ENCODE measurements around the gene SLCO2B1.

The SLCO2B1 gene

DNA sequence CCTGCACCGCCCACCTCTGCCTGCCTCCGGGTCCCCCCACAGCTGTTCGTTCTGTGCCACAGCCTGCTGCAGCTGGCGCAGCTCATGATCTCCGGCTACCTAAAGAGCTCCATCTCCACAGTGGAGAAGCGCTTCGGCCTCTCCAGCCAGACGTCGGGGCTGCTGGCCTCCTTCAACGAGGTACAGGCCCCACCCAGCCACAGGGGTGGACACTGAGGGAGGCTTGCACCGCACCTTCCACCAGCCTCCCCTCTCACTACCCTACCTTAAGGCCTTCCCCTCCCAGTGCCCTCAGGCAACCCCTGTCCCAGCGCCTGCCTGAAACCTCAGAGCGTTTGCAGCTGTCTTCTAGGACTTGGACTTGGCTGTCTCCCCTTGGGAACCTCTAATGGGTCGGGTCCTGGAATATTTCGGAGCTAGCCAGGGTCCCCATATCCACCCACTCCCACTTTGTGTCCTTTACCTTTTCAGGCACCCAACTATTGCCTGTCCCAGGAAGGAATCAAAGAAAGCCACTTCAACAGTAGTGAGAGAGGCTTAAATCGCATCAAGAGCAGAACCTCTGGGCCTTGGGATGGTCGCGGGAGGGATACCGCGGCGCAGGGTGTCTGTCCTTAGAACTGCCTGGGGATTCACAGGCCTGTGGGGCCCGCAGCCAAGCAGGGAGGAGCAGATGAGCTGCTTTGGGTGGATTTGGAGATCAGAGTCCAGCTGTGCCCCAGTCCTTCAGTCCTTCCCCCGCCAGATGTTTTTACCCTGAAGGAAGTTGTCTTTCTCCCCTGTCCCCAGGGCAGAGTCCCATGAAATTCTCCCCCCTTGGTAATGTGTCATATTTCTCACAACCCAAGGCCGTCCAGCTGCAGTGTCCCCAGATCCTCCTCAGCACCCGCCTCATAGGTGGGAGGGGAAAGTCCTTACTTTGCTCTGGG, 13.3 kb downstream of the SLCO2B1 start:
- DNase-seq = no peak

DNA sequence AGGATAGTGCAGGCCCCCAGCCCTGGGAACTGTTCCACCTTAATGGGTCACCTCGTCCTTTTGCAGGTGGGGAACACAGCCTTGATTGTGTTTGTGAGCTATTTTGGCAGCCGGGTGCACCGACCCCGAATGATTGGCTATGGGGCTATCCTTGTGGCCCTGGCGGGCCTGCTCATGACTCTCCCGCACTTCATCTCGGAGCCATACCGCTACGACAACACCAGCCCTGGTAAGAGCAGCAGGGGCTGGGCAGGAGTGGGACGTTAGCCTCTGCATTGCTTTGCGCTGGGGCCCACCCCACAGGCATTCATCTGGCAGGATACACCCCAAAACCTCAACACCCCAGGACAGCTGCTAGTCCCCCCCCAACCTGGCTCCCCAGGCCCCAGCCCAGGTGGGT, 14.8 kb downstream of the SLCO2B1 start:
- no peak for DNase-seq

DNA sequence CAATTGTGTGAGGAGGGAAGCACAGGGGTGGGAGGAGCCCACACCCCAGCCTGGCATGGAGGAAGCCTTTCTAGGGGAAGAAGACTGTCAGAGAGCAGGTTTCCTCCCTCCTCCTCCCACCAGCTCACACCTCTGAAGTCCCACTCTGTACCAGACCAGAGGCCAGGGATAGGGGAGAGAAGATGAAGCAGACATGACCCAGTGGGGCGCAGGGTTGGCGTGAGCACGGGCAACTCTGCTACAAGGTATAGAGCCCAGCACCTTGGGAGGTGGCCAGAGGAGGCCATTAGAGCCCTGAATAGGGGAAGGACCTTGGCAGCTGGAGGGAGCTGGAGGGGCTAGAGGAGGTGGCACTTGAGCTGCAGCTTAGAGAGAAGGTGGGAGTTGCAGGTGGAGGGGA, 15.9 kb downstream of the SLCO2B1 start:
- DNase-seq = no peak

DNA sequence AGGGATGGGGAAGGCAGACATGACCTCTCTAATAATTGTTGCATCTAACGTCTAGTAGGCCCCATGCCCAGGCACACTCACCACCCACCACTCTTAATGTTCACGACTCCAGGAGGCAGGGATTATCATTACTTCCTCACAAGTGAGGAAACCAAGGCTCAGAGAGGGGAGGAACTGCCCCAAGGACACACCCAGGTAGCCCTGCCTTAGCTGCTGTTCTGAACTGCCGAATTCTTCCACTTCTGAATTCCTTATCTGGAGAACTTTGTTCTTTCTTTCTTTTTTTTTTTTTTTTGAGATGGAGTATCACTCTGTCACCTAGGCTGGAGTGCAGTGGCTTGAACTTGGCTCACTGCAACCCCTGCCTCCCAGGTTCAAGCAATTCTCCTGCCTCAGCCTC, 16.7 kb downstream of the SLCO2B1 start:
- DNase-seq = no peak

DNA sequence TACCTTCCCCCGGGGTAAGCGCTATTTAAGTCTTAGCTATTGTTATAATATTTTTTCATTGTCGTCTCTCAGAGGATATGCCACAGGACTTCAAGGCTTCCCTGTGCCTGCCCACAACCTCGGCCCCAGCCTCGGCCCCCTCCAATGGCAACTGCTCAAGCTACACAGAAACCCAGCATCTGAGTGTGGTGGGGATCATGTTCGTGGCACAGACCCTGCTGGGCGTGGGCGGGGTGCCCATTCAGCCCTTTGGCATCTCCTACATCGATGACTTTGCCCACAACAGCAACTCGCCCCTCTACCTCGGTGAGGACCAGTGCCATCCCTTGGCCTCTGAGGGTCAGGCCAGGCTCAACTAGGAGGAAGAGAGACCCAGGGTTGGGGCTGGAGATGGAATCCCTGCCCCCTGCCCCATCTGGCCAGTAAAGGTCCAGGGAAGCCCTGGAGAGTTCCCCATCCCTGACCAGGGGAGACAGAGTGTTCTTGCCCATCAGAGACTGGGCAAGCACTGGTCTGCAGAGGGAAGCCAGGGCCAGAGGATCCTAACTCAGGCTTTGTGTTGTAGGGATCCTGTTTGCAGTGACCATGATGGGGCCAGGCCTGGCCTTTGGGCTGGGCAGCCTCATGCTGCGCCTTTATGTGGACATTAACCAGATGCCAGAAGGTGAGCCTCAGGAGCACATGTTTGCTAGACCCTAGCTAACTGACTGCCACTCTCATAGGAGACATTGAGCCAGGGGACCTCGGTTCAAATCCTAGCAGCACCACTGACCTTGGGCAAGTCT, 18.4 kb downstream of the SLCO2B1 start:
- no peak for DNase-seq

DNA sequence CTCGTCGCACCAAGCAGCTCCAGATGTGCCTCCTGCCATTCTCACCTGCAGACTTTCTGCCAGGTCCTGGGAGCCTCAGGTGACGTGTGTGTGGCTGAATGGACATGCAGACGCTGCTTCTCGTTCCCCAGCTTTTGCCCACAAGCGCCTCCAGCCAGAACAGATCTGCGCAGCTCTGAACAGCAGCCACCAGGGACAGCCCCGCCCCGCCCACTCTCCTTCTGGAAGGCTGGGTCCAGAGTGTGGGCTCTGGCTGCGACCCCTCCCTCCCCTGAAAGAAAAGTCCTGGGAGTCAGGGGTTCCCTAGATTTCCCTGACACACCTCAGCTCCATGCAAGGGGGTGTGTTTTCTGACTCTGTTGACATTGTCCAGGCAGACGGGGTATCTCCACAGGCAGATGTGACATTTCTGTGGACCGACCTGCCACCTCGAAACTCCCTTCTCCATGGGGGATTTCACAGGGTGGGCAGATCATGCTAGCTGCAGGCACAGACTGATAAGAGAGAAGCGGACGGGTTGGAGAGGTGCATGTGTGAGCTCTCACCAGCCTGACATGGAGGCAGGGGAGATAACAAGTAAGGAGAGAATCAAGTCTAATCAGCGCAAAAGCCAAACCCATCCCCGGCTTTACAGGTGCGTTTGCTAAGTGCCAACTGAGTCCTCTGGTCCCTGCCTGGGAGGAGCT, 19.8 kb downstream of the SLCO2B1 start:
- DNase-seq = no peak

DNA sequence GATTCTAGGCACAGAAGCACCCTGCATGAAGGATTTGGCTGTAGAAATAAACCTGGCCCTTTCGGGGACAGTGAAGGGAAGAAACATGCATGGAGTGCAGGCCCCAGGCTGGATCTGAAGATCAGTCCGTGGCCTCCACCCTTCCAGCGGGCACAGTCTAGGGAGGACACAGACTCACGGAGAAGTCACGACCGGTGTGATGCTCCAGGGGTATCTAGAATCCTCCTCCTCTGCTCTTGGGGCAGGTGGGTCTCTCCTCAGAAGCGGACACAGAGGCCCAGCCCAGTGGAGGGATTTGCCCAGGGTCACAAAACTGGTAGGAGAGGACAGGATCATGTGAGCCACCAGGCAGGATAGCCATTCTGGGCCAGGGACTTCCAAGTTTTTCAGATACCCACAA, 22.4 kb downstream of the SLCO2B1 start:
- DNase-seq = no peak

DNA sequence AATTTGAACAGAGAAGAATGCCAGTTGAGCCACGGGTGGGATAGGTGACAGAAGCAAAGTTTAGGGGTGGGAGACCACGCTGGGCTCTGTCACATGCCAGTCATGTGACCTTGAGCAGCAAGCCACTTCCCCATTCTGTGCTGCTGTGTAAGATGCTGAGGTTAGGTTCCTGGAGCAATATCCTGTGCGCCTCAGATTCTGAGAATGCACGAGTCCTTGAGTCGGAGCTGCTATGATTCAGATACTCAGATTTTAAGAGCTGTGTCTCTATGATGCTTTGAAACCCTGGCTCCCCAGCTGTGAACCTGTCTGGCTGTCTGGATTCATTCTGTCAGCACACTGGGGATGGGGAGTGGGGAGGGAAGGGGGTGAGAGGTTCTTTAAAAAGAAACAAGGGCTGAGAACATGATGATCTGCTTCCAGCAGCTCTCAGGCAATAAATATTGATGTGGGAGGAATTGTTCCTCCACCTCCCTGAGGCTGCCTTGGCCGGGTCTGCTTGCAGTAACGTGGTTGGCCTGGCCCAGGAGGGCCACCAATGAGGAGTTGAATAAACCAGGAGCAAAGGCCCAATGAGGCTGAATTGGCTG, 24.0 kb downstream of the SLCO2B1 start:
- peak; percentile 45 for DNase-seq

DNA sequence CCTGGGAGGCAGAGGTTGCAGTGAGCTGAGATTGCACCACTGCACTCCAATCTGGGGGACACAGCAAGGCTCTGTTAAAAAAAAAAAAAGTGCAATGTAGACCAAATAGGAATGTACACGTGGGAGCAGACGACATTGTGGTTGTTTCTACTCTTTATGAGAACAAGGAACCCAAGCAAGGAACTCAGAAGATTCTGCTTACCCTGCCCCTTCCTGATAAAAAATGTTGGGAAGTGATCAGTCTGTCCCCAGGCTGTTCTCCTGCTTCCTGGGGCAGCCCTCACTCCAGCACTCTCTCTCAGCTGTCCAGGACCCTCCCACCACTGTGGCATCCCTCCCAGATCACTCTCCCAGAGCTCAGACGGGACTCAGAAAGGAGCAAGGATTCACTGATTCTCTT, 31.8 kb downstream of the SLCO2B1 start:
- no peak for DNase-seq

DNA sequence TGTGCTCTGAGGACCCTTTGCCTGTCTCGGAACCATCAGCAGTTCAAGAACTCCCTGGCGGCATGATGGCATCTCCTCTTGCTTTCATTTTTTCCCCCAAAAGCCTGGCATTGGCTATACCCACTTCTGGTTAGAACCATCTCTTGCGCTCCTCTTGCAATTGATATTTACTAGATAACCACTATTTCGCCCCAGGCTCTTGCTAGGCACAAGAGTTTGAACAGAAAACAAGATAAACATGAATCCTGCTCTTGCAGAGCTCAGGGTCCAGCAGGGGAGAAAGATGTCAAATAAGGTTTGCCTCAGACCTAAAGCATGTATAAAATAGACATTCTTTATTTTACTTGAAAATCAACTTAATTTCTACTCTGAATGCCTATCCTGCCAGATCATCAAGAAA, 33.1 kb downstream of the SLCO2B1 start:
- DNase-seq = no peak

DNA sequence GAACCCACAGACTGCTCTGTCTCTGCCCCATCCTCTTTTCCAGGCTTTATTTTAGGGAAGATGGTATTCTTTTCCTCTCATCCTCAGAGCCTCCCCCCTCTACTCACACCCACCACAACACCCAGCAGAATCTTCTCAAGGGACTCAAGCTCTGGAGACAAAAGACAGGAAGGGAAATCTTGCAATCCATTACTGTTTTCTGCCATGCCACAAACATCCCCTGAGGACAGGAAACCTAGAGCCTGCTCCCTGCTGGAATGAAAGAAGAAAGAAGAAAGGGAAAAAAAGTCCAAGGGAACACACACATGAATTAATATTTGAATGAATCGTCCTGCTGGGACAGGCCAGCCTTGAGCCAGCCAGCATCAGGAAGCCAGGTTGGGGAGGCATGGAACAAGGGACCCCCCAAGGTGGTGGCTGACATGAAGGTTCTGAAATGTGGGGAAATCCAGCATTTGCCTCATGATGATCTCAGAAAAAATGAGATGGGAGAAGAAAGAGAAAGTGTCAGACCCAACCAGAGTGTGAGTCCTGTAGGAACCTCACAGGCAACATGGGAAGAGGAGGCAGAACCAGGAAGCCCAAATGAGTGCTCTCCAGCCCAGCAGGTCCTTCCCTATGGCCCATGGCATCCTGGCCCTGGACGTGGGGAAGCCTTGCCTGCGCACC, 34.0 kb downstream of the SLCO2B1 start:
- no peak for DNase-seq

DNA sequence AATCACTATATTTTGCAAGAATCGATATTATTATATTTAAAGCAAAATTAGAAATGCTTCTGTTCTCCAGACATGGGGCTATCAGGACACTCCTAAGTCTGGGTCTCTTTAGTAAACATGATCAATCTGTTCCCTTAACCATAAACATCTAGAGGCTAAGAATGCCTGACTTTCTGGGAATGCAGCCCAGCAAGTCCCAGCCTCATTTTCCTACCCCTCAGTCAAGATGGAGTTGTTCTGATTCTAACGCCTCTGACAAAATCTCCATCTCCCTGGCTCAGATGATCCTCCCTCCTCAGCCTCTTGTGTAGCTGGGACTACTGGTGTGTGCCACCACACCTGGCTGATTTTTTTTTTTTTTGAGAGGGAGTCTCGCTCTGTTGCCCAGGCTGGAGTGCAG, 35.0 kb downstream of the SLCO2B1 start:
- no peak for DNase-seq

DNA sequence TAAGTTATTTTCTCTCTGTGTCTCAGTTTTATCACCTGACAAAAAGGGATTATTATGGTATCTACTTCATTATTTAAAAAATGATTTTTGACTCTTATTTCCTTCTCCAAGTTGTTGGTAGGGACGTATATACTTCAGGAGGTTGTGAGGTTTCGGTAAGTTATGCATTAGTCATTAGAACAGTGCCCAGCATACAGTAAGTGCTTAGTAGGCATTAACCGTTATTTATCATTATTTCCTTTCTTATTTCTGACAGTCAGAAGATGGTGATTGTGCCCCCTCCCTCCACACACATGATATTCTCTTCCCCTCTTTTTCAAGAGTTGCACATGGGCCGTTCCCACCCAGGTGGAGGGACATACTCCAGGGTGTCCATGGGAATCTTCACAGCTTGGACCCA, 36.1 kb downstream of the SLCO2B1 start:
- DNase-seq = no peak

DNA sequence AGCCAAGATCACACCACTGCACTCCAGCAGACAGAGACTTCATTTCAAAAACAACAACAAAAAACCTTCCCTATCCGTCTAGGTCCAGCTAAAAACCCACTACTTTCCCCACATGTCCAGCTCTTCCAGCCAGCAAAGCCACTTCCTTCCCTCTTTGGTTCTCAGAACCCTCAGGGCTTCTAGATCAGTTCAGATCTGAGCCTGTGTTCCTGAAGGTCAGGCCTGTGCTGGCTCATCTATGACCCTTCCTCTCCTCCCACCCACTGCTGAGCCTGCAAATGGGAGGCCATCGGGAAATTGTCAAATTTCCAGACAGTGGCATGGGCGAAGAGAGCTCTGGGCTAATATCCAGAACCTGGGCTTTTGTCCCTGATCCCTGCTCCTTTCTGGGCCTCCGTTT, 37.8 kb downstream of the SLCO2B1 start:
- no peak for DNase-seq

DNA sequence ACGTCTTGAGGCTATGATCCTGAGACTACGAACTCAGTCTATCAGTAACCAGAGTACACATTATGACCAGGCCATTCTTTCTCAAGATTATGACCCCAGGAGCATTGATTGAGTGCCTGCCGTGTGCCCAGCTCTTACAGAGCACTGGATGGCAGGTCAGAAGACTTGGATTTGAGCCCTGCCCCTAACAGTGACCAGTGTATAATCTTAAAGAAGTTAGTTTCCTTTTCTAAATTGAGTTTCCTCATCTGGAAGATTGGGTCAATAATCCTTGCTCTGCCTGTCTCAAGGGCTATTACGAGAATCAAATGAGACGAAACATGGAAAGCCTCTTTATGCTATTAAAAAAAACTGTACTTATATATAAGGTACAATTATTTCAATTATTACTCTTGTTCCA, 38.2 kb downstream of the SLCO2B1 start:
- DNase-seq = no peak

DNA sequence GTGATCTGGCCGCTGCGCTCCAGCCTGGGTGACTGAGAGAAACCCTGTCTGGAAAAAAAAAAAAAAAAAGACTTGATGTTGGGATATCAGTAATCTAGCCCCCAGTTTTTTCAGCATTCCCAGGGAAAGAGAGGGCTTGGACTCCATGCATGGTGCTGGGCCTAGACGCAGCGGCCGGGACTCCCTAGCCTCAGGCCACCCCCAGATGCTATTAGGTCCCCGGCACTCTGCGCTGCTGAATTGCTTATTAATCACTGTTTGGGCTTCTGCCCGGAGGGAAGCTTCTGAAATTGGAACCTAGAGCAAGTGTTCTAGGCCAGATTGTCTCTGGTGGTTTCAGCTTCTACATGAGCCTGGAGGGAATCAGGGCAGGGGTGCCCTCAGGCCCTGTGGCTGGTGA, 39.0 kb downstream of the SLCO2B1 start:
- DNase-seq = peak; percentile 48

DNA sequence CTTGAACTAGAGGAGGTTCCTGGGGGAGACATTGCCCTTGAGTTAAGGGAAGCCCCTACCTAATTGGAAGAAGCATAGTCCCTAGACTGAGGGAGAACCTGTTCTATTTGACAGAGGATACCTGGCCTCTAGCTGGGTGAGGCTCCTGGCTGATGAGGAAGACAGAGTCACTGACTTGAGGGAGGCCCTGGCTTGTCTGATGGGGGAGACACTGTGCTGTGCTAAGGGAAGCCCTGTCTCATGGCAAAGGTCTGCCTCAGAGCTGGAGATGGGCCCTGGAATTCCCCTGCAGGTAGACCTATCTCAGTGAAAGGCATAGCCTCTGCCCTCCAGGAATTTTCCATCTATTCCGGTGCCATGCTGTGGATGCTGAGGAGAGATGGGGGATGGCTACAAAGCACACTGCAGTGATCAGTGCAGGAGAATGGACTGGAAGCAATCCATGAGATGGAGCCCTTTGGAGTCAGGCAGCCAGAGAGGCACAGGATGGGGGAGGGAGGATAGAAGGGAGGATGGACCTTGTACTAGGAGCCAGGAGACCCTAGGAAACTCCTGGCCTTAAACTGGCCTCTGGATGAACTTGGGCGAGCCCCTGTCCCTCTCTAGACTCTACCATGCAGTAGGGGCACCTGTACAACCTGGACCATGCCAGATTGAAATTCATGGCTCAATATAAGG, 39.9 kb downstream of the SLCO2B1 start:
- no peak for DNase-seq

DNA sequence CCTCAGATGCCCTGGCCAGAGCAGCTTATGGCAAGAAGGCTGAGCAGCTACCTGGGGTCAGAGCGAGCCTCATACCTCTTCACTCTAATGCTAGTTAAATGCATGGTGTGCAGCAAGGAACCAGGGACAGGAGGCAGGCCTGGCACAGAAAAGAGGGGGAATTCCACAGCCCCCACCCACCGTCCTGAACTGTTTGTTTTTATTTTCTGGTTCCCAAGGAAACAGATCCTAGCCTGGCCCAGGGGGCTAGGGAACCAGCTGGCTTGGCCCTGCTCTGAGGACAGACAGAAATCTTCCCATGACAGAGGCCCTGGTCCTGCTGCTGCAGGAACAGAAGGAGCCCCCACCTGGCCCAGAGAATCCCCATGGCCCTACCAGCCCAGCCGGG, 40.4 kb downstream of the SLCO2B1 start:
- DNase-seq = no peak

DNA sequence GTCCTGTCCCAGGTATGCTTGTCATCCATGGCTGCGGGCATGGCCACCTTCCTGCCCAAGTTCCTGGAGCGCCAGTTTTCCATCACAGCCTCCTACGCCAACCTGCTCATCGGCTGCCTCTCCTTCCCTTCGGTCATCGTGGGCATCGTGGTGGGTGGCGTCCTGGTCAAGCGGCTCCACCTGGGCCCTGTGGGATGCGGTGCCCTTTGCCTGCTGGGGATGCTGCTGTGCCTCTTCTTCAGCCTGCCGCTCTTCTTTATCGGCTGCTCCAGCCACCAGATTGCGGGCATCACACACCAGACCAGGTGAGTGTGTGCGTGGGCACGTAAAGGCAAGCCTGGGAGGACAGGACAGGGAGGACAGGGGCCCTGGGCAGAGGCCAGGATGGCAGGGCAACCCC, 42.4 kb downstream of the SLCO2B1 start:
- no peak for DNase-seq

DNA sequence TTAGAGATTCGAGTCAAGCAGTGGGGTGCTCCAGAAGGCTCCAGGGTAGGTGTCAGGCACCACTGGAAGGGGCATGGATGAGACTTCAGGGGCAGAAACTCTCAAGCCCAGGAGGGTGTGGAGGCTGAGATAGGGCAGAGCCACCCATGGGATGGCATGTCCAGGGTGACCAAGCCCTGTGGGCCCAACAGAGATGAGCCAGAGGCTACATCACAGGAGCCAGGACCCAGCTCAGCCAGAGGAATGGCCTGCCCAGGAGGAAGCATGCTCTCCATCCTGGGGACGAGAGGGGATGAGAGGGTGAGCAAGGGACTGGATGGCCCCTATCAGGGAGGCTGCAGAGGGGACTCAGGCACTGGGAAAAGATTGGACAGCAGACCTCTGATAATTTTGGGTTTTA, 42.8 kb downstream of the SLCO2B1 start:
- DNase-seq = no peak

DNA sequence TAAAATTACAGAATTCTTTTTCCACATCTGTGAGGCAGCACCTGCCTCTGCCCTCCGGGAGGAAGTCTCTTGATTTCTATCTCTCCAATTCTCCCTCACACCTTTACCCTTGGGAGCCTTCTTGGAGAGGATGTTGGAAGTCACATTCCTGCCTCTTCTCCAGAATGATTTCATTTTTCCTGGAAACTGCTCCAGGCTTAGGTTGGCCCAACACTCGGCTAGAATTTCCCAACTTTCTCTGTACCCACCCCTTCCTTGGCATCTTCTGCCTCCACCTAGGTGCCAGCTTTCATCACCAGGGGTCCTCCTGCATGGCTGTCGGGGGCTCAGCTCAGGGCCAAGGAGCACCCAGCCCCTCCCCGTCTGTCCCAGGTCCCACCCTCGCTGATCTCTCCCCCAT, 43.2 kb downstream of the SLCO2B1 start:
- DNase-seq = no peak

All from EL (cell line).